ENCODE measurements around the gene BORCS5.

DNA sequence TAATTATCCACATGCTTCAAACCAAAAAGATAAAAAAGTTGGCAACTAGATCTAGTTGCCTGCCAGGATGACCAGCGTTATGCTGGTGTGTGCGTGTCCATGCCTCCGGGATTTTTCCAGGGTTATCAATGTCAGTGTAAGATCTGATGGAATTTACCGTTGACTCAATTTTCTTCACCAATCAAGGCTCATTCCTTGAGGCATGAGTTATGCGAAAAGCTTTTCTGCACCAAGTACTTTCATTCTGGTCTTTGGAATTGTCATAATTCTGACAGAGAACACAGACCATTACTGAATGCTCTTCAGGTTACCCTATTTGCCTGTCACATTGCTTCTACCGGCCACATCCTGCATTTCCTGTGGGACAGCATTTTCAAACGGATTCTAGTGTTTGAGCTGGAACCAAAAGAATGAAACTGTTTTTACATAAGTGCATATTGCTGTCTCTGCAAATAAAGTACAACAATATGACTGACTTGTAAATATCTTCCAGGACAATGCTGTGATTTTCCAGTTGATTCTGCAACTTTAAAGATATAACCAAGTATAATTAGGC lies 114.0 kb downstream of the BORCS5 start:
- TF ChIP-seq, protein P1, sequence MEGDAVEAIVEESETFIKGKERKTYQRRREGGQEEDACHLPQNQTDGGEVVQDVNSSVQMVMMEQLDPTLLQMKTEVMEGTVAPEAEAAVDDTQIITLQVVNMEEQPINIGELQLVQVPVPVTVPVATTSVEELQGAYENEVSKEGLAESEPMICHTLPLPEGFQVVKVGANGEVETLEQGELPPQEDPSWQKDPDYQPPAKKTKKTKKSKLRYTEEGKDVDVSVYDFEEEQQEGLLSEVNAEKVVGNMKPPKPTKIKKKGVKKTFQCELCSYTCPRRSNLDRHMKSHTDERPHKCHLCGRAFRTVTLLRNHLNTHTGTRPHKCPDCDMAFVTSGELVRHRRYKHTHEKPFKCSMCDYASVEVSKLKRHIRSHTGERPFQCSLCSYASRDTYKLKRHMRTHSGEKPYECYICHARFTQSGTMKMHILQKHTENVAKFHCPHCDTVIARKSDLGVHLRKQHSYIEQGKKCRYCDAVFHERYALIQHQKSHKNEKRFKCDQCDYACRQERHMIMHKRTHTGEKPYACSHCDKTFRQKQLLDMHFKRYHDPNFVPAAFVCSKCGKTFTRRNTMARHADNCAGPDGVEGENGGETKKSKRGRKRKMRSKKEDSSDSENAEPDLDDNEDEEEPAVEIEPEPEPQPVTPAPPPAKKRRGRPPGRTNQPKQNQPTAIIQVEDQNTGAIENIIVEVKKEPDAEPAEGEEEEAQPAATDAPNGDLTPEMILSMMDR (IDR thresholded peaks at IDR 0.05; ENCODE audit: low read depth, low read length, poor library complexity, severe bottlenecking) = no peak
- no peak for TF ChIP-seq EZH2phosphoT487 (IDR thresholded peaks at IDR 0.05; ENCODE audit: borderline replicate concordance, low read length)
